ENCODE measurements around the gene FKBP5. TPM values are rescaled to one million over a fixed set of nuclear protein-coding genes. Genes with fewer than 3 reads are reported as not detected.

FKBP5 gene
- total and polyA plus RNA-seq, 9 of the 15 experiments (the other 6 are each of a cell fraction or from before 2014, with no cell fraction given), result 32.7 to 151 (median 75.0) TPM

- peak in 1 of 2 experiments; percentile 81; a peak in 1 of 4 replicates for TF ChIP-seq KDM4B (IDR thresholded peaks at IDR 0.05; ENCODE audit: borderline replicate concordance in 2 of 2, low read depth in 1 of 2)
- peak; percentile 49; the same call in 1 of the 2 replicates for TF ChIP-seq MECOM (CRISPR knock-in tag; IDR thresholded peaks at IDR 0.05)
- TF ChIP-seq TFE3 (CRISPR knock-in tag; IDR thresholded peaks at IDR 0.05), result no peak
- no peak for TF ChIP-seq NCOA2 (IDR thresholded peaks at IDR 0.05; ENCODE audit: partially characterized antibody in 2 of 2)
- TF ChIP-seq POLR3A (IDR thresholded peaks at IDR 0.05; ENCODE audit: borderline replicate concordance, extremely low read depth, insufficient read depth, insufficient read length), result no peak
- peak; percentile 83; the same call in 1 of the 2 replicates for TF ChIP-seq ZBTB1 (CRISPR knock-in tag; IDR thresholded peaks at IDR 0.05; ENCODE audit: borderline replicate concordance, low read depth)
- TF ChIP-seq, protein P1, sequence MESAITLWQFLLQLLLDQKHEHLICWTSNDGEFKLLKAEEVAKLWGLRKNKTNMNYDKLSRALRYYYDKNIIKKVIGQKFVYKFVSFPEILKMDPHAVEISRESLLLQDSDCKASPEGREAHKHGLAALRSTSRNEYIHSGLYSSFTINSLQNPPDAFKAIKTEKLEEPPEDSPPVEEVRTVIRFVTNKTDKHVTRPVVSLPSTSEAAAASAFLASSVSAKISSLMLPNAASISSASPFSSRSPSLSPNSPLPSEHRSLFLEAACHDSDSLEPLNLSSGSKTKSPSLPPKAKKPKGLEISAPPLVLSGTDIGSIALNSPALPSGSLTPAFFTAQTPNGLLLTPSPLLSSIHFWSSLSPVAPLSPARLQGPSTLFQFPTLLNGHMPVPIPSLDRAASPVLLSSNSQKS (CRISPR knock-in tag; IDR thresholded peaks at IDR 0.05), result no peak
- TF ChIP-seq TRIM24 (IDR thresholded peaks at IDR 0.05), result peak in 1 of 2 experiments; percentile 50; a peak in 2 of 4 replicates
- TF ChIP-seq CREB3L1 (IDR thresholded peaks at IDR 0.05; ENCODE audit: borderline replicate concordance, low read depth), result peak; percentile 95
- TF ChIP-seq SMC3 (conservative IDR thresholded peaks at IDR 0.05; ENCODE audit: insufficient read depth, low read depth, low read length), result peak; percentile 21; the same call in 1 of the 2 replicates
- no peak for TF ChIP-seq GTF2B (IDR thresholded peaks at IDR 0.05; ENCODE audit: extremely low read depth, insufficient read length)
- TF ChIP-seq ZNF507 (tag; conservative IDR thresholded peaks at IDR 0.05), result no peak
- 0 out of 2 replicates have a peak, but pooled peaks have one; percentile 70 for TF ChIP-seq ZNF197 (CRISPR knock-in tag; IDR thresholded peaks at IDR 0.05; ENCODE audit: low read depth)
- no peak for TF ChIP-seq ZBTB49 (CRISPR knock-in tag; IDR thresholded peaks at IDR 0.05; ENCODE audit: borderline replicate concordance)
- peak; percentile 94 for TF ChIP-seq EP400 (IDR thresholded peaks at IDR 0.05)
- no peak for TF ChIP-seq WHSC1 (IDR thresholded peaks at IDR 0.05; ENCODE audit: low read length)
- TF ChIP-seq NUFIP1 (IDR thresholded peaks at IDR 0.05; ENCODE audit: partially characterized antibody), result no peak
- peak; percentile 87 for TF ChIP-seq DMBX1 (CRISPR knock-in tag; IDR thresholded peaks at IDR 0.05; ENCODE audit: borderline replicate concordance)
- TF ChIP-seq FOXA1 (IDR thresholded peaks at IDR 0.05; ENCODE audit: borderline replicate concordance), result no peak
Measured at GRCh38 chr6:35727935-35728682, 39.4 kb upstream of the FKBP5 start (continued).
